Activated naive CD4-positive, alpha-beta T cell treated with anti-CD3 and anti-CD28 coated beads for 36 hours (primary cell): Measurements from ENCODE around the gene MTHFD2. TPM values are rescaled to one million over a fixed set of nuclear protein-coding genes. Genes with fewer than 3 reads are reported as not detected.
A peak's percentile ranks its signal among the peaks of the same experiment; 100 is the strongest.

Experiments
- CTCF ChIA-PET: fragments of 350-600 bp; sonication (Branson Sonifier 250); formaldehyde crosslinking; loops from one replicate; lab custom pipeline; 2021; ENCODE audit warnings: antibody characterized with exemption; lab: Charles Lee
- DNase-seq: peaks from one replicate; pipeline ENCODE4 v3.0.0-alpha.2; 2020
- H3K27ac Mint-ChIP-seq: one replicate; pipeline ENCODE4 v1.8.0; 2021; ENCODE audit warnings: mild to moderate bottlenecking, mixed read lengths
- H3K27me3 Mint-ChIP-seq: one replicate; pipeline ENCODE4 v1.8.0; 2021; ENCODE audit warnings: low read depth, mixed read lengths
- H3K36me3 Mint-ChIP-seq: one replicate; pipeline ENCODE4 v1.8.0; 2021; ENCODE audit warnings: low read depth, mixed read lengths
- H3K4me1 Mint-ChIP-seq: one replicate; pipeline ENCODE4 v1.8.0; 2021; ENCODE audit warnings: low read depth, mixed read lengths
- H3K4me3 Mint-ChIP-seq: one replicate; pipeline ENCODE4 v1.8.0; 2021; ENCODE audit warnings: mild to moderate bottlenecking, moderate library complexity, mixed read lengths
- H3K9me3 Mint-ChIP-seq: one replicate; pipeline ENCODE4 v1.8.0; 2021; ENCODE audit warnings: mixed read lengths
- intact Hi-C: fragments of 100-400 bp; cut with micrococcal nuclease; formaldehyde crosslinking; loops from one replicate; pipeline ENCODE4 v1.15.1; 2023
- total RNA-seq, 2 experiments: library from RNA; stranded (reverse); gene quantifications; one replicate each; pipeline ENCODE4 v1.2.3, GENCODE V29; 2021

MTHFD2 gene
- 100 to 1,000 TPM; 683 to 692 TPM for total RNA-seq

- Mint-ChIP-seq H3K36me3 (peaks cover 42% of the 10 kb centered on the region), H3K27ac (peak within 1 kb of the TSS; percentile 99), H3K27me3 (no peaks in the 10 kb centered on the region), H3K9me3 (no peaks in the 10 kb centered on the region), H3K4me3 (peak within 1 kb of the TSS; percentile 97), H3K4me1 (peaks cover 36% of the 10 kb centered on the region)
- DNase-seq, result peak; percentile 95
- intact Hi-C loops, result loop anchor here (1.0 to 5.0 kb wide), 9 partner anchors 8 to 461 kb away; partner anchors contain the start of genes MOB1A, STAMBP, TPRKB and WBP1
- CTCF ChIA-PET, result interaction anchor here (0.6 to 3.2 kb wide), 8 partner anchors 11 to 374 kb away, joined by 3 to 13 read pairs (median 4); partner anchors contain the start of gene MOB1A
Measured at GRCh38 chr2:74198461-74199274, at the start of gene MTHFD2. TSS of gene MTHFD2 (plus strand) at chr2:74198615. CDS start at chr2:74198642, 27 bp downstream.

- Mint-ChIP-seq H3K36me3 (peaks cover 5% of the 10 kb centered on the region), H3K4me3 (no peak overlapping the region), H3K27me3 (no peaks in the 10 kb centered on the region), H3K27ac (no peak overlapping the region), H3K9me3 (no peaks in the 10 kb centered on the region), H3K4me1 (peaks cover 4% of the 10 kb centered on the region)
- CTCF ChIA-PET, result interaction anchor here (0.6 to 6.7 kb wide), 10 partner anchors 11 to 326 kb away, joined by 3 to 66 read pairs (median 4); partner anchors contain the start of gene STAMBP
- no peak for DNase-seq
- intact Hi-C loops, result loop anchor here (10.0 kb wide), 2 partner anchors 186 to 246 kb away; no protein-coding TSS in a partner anchor
Measured at GRCh38 chr2:74149247-74149525, 49.2 kb upstream of the MTHFD2 start.

DNA sequence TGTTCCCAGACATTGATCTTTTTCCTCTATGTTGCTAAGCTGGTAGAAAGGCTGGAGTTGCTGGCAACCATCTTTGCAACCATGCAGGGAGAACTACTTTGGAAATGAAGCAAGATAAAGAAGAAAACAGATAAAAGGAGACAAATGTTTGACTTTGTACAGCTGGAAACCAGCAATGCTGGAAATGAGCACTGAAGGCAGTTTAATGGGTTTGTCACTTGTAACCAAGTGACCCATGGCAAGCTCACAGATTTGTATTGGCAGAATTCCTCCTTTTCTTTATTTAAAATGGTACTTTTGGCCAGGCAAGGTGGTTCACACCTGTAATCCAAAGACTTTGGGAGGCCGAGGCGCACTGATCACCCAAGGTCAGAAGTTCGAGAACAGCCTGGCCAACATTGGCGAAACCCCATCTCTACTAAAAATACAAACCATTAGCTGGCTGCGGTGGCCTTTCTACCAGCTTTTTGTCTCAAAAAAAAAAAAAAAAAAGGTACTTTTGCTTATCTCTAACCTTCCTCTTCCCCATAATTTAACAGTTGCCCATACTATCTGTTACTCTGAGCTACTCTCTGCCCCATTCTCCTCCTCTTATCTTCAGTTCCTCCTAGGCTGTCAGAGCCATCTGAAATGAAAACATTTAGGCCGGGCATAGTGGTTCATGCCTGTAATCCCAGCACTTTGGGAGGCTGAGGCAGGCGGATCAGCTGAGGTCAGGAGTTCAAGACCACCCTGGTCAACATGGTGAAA lies 48.7 kb upstream of the MTHFD2 start:
- Mint-ChIP-seq H3K36me3 (peaks cover 5% of the 10 kb centered on the region), H3K4me1 (peaks cover 4% of the 10 kb centered on the region), H3K27ac (no peak overlapping the region), H3K27me3 (no peaks in the 10 kb centered on the region), H3K4me3 (no peak overlapping the region), H3K9me3 (no peaks in the 10 kb centered on the region)
- CTCF ChIA-PET, result interaction anchor here (0.6 to 6.7 kb wide), 12 partner anchors 12 to 460 kb away, joined by 3 to 66 read pairs (median 4); partner anchors contain the start of genes MOB1A and STAMBP
- intact Hi-C loops, result loop anchor here (10.0 kb wide), 2 partner anchors 185 to 245 kb away; no protein-coding TSS in a partner anchor
- DNase-seq, result no peak

DNA sequence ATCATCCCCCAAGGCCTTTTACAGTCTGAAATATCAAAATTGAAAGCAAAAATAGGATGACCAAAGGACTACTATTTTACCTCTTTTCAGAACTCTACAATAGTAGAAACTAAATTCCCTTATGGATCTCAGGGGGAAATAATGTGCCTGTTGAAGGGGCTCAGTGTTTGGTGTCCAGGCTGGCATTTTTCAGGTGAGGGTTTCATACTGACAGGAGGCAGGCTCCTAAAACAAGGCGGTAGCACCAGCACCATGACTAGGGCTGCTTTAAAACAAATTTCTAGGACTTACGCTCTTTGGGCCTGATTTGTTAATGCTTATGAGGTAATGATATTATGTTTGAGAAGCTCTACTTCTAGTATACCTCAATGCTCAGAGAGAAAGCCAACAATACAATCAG lies 45.5 kb upstream of the MTHFD2 start:
- H3K27ac Mint-ChIP-seq, result peak overlapping the region; percentile 20
- peaks cover 12% of the 10 kb centered on the region for H3K36me3 Mint-ChIP-seq
- CTCF ChIA-PET, result interaction anchor here (0.8 to 2.2 kb wide), 5 partner anchors 11 to 325 kb away, joined by 3 to 11 read pairs (median 3); partner anchors contain the start of gene MOB1A
- no peak for DNase-seq
- no peaks in the 10 kb centered on the region for H3K27me3 Mint-ChIP-seq
- no peaks in the 10 kb centered on the region for H3K4me1 Mint-ChIP-seq
- H3K9me3 Mint-ChIP-seq, result no peaks in the 10 kb centered on the region
- H3K4me3 Mint-ChIP-seq, result no peak overlapping the region
- intact Hi-C loops, result no loop called here

DNA sequence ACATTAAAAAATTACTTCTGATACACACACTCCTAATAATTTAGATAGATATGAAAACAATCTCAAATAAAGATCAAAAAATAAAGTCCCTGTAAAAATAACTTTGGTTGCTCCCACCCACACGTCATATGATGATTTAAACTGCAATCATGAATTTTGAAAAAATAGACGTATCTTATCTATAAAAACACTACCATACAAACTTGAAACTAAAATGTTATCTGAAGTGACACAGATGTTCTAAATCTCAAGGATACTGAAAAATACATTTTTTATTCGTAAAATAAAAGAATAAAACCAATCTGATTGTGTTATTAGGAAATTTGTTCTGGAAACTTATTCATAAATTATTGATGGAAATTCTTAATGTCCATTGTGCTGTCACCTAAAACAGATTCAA lies 42.6 kb upstream of the MTHFD2 start:
- no peaks in the 10 kb centered on the region for H3K27me3 Mint-ChIP-seq
- CTCF ChIA-PET, result interaction anchor here (0.8 to 1.5 kb wide), 4 partner anchors 8 to 248 kb away, joined by 3 to 5 read pairs (median 4); partner anchors contain the start of genes BOLA3 and MOB1A
- no peak for DNase-seq
- intact Hi-C loops, result no loop called here
- H3K4me1 Mint-ChIP-seq, result no peaks in the 10 kb centered on the region
- no peaks in the 10 kb centered on the region for H3K9me3 Mint-ChIP-seq
- no peak overlapping the region for H3K27ac Mint-ChIP-seq
- peaks cover 21% of the 10 kb centered on the region for H3K36me3 Mint-ChIP-seq
- no peak overlapping the region for H3K4me3 Mint-ChIP-seq

DNA sequence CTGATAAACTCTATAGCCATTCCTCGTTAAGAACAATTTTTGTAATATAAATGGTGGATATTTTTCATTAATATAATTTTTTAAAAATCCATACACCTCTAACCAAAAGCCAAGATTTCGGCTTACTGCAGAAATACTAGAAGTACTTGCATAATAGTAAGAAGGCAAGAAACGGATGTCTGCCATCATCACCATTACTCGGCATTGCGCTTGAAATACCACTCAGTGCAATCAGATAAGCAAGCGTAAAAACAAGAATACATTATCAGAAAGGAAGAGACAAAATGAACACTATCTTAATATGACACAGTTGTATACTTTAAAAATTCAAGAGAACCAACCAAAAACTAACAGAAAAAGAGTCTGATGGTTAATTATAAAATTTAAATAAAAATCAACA lies 35.5 kb upstream of the MTHFD2 start:
- CTCF ChIA-PET, result interaction anchor here (0.9 to 1.4 kb wide), 2 partner anchors 10 to 16 kb away, joined by 3 to 4 read pairs; partner anchors contain the start of gene MOB1A
- no peaks in the 10 kb centered on the region for H3K27me3 Mint-ChIP-seq
- peaks cover 38% of the 10 kb centered on the region for H3K36me3 Mint-ChIP-seq
- H3K4me3 Mint-ChIP-seq, result no peak overlapping the region
- H3K9me3 Mint-ChIP-seq, result no peaks in the 10 kb centered on the region
- DNase-seq, result no peak
- intact Hi-C loops, result no loop called here
- peaks cover 8% of the 10 kb centered on the region for H3K4me1 Mint-ChIP-seq
- peak overlapping the region; percentile 30 for H3K27ac Mint-ChIP-seq

GRCh38 chr2:74164761-74165160 lies 33.7 kb upstream of the MTHFD2 start:
- no peak overlapping the region for H3K27ac Mint-ChIP-seq
- H3K27me3 Mint-ChIP-seq, result no peaks in the 10 kb centered on the region
- H3K4me1 Mint-ChIP-seq, result peaks cover 17% of the 10 kb centered on the region
- no peak for DNase-seq
- H3K4me3 Mint-ChIP-seq, result no peak overlapping the region
- intact Hi-C loops, result no loop called here
- H3K9me3 Mint-ChIP-seq, result no peaks in the 10 kb centered on the region
- H3K36me3 Mint-ChIP-seq, result peaks cover 36% of the 10 kb centered on the region
- CTCF ChIA-PET, result interaction anchor here (0.6 kb wide), 1 partner anchor 166 kb away, joined by 4 read pairs; no protein-coding TSS in a partner anchor

- DNase-seq, result peak; percentile 27
- H3K27me3 Mint-ChIP-seq, result no peaks in the 10 kb centered on the region
- peaks cover 26% of the 10 kb centered on the region for H3K4me1 Mint-ChIP-seq
- intact Hi-C loops, result loop anchor here (1.0 kb wide), 1 partner anchor 30 kb away; the partner anchor contains the start of gene MTHFD2
- H3K4me3 Mint-ChIP-seq, result no peak overlapping the region
- H3K36me3 Mint-ChIP-seq, result peaks cover 52% of the 10 kb centered on the region
- H3K27ac Mint-ChIP-seq, result peak overlapping the region; percentile 87
- H3K9me3 Mint-ChIP-seq, result no peaks in the 10 kb centered on the region
- CTCF ChIA-PET, result interaction anchor here (0.7 to 2.7 kb wide), 4 partner anchors 10 to 21 kb away, joined by 3 to 10 read pairs (median 7); partner anchors contain the start of genes BOLA3 and MOB1A
Measured at GRCh38 chr2:74168739-74169138, 29.7 kb upstream of the MTHFD2 start.

- no peak for DNase-seq
- Mint-ChIP-seq H3K36me3 (peaks cover 32% of the 10 kb centered on the region), H3K4me1 (peaks cover 47% of the 10 kb centered on the region), H3K27ac (peak overlapping the region; percentile 13), H3K4me3 (no peak overlapping the region), H3K9me3 (no peaks in the 10 kb centered on the region), H3K27me3 (no peaks in the 10 kb centered on the region)
- intact Hi-C loops, result no loop called here
- CTCF ChIA-PET, result interaction anchor here (1.4 kb wide), 1 partner anchor 10 kb away, joined by 5 read pairs; no protein-coding TSS in a partner anchor
Measured at GRCh38 chr2:74174909-74175308, 23.5 kb upstream of the MTHFD2 start.

DNA sequence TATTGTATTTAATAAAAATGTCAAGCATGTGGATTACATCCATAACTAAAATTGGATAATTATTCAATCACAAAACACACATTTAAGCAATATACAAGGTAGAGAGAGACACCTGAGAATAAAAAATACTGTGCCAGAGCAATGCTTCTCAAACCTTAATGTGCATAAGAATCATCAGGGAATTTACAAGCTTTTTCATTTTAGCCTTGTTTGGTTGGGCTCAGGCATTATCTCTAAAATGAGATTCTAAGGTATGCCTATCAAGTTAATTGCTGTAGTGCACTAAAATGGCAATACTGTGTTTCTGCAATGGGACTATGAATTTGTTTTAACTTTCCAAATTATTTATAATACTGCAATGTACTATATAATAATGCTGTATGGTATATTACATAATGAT lies 20.7 kb upstream of the MTHFD2 start:
- Mint-ChIP-seq H3K9me3 (no peaks in the 10 kb centered on the region), H3K27me3 (no peaks in the 10 kb centered on the region), H3K27ac (peak overlapping the region; percentile 86)

GRCh38 chr2:74178211-74179062 lies 20.0 kb upstream of the MTHFD2 start, which contains the start of gene MOB1A:
TSS of gene MOB1A (minus strand) at chr2:74178879. CDS start at chr2:74178674, 205 bp downstream.
- intact Hi-C loops, result loop anchor here (1.0 to 2.0 kb wide), 7 partner anchors 8 to 441 kb away; partner anchors contain the start of genes BOLA3, INO80B, MTHFD2 and TPRKB
- H3K9me3 Mint-ChIP-seq, result no peaks in the 10 kb centered on the region
- H3K27me3 Mint-ChIP-seq, result no peaks in the 10 kb centered on the region
- peak within 1 kb of the TSS; percentile 86 for H3K27ac Mint-ChIP-seq
- peak; percentile 99 for DNase-seq
- peaks cover 44% of the 10 kb centered on the region for H3K4me1 Mint-ChIP-seq
- CTCF ChIA-PET, result interaction anchor here (0.6 to 2.3 kb wide), 27 partner anchors 9 to 507 kb away, joined by 3 to 17 read pairs (median 4); partner anchors contain the start of genes MTHFD2 and STAMBP
- peak within 1 kb of the TSS; percentile 84 for H3K4me3 Mint-ChIP-seq
- H3K36me3 Mint-ChIP-seq, result peaks cover 14% of the 10 kb centered on the region

More for the DNA sequence above, 20.7 kb upstream of the MTHFD2 start:
- Mint-ChIP-seq H3K4me1 (peaks cover 48% of the 10 kb centered on the region), H3K36me3 (peaks cover 16% of the 10 kb centered on the region), H3K4me3 (peak overlapping the region; percentile 84)
- no peak for DNase-seq
- intact Hi-C loops, result loop anchor here (1.0 to 2.0 kb wide), 7 partner anchors 9 to 440 kb away; partner anchors contain the start of genes BOLA3, INO80B, MTHFD2 and TPRKB
- CTCF ChIA-PET, result interaction anchor here (0.7 to 2.3 kb wide), 10 partner anchors 8 to 353 kb away, joined by 3 to 17 read pairs (median 7); partner anchors contain the start of genes MTHFD2 and STAMBP
